Small intestine (tissue), 7 donors: ENCODE results near the gene VSIG2. TPM values are rescaled to one million over a fixed set of nuclear protein-coding genes. Genes with fewer than 3 reads are reported as not detected.

ENCODE experiments used
- DNase-seq, 2 donors: peaks; one replicate each; pipeline versions ENCODE4 v3.0.0 to v3.0.0-alpha.2; 2013
- FAIRE-seq: peaks from 2 replicates; lab custom pipeline; 2012; peaks lifted over from hg19 to GRCh38; lab: Jason Lieb, UNC
- H3K27ac ChIP-seq, 3 donors: one replicate each; pipeline ENCODE4 v1.5.1; 2013; ENCODE audit warnings: low read length in 2 of 3, mild to moderate bottlenecking in 2 of 3, control low read depth in 1 of 3, inconsistent platforms in 1 of 3, low read depth in 1 of 3, moderate library complexity in 1 of 3
- H3K27me3 ChIP-seq, 3 donors: one replicate each; pipeline ENCODE4 v1.6.1; 2013; ENCODE audit warnings: low read length in 3 of 3, inconsistent platforms in 1 of 3; ENCODE audit not compliant: control insufficient read depth in 3 of 3, insufficient read depth in 3 of 3
- H3K36me3 ChIP-seq, 3 donors: one replicate each; pipeline ENCODE4 v1.6.1; 2013; ENCODE audit warnings: low read length in 3 of 3, inconsistent platforms in 1 of 3, low read depth in 1 of 3, mild to moderate bottlenecking in 1 of 3, moderate library complexity in 1 of 3; ENCODE audit not compliant: control insufficient read depth in 3 of 3, insufficient read depth in 2 of 3
- H3K4me1 ChIP-seq, 3 donors: one replicate each; pipeline ENCODE4 v1.6.1; 2013; ENCODE audit warnings: low read length in 2 of 3, inconsistent platforms in 1 of 3, low read depth in 1 of 3, mild to moderate bottlenecking in 1 of 3, moderate library complexity in 1 of 3; ENCODE audit not compliant: control insufficient read depth in 3 of 3, insufficient read depth in 2 of 3
- H3K4me3 ChIP-seq, 3 donors: one replicate each; pipeline ENCODE4 v1.5.1; 2013; ENCODE audit warnings: low read length in 3 of 3, control low read depth in 1 of 3, inconsistent platforms in 1 of 3, low read depth in 1 of 3, mild to moderate bottlenecking in 1 of 3, moderate library complexity in 1 of 3
- H3K9me3 ChIP-seq, 2 donors: one replicate each; pipeline ENCODE4 v1.6.1; 2013; ENCODE audit warnings: low read depth in 1 of 2, low read length in 1 of 2; ENCODE audit not compliant: control insufficient read depth in 2 of 2, insufficient read depth in 1 of 2
- WGBS, 3 donors: extraction: QIAGEN DNeasy Blood & Tissue Kit; methylation state at CpG; one replicate each; pipeline ENCODE4 v1.1.7; 2013; 5-methylcytosine and 5-hydroxymethylcytosine counted together
- polyA plus RNA-seq, 4 donors: library from polyadenylated mRNA; stranded (reverse) in 3 of 4; unstranded in 1 of 4; fragments of 200-250 nt in 3 of 4; fragments of 120-200 nt in 1 of 4; gene quantifications; one replicate each; pipeline versions ENCODE4 v1.2.1 to v1.2.3, GENCODE V29; 2013
- donor health status: healthy with polysubstance abuse.
- donor health status: control.
- donor health status: control.
- donor health status: Bipolar disorder and iron deficiency.
- donor health status: healthy.

VSIG2 gene
- polyA plus RNA-seq, 4 donors = 0.91 to 6.4 TPM; not detected in 2

GRCh38 chr11:124717786-124718651 lies 34.0 kb downstream of the VSIG2 start:
- FAIRE-seq = no peak
- Histone ChIP-seq H3K27ac (no peak overlapping the region), H3K4me3 (peak overlapping the region in 2 of 3 donors; percentile 4 to 13), H3K9me3 (no peaks in the 10 kb centered on the region), H3K4me1 (peaks cover 0 to 4% (median 2%) of the 10 kb centered on the region in 3 donors), H3K36me3 (no peaks in the 10 kb centered on the region), H3K27me3 (peaks cover 0 to 70% (median 15%) of the 10 kb centered on the region in 3 donors)
- 1% methylated on average over 39 to 45 of the region's 45 CpGs for WGBS, 3 donors
- peak in 1 of 2 donors; percentile 35 for DNase-seq

GRCh38 chr11:124717421-124717785 lies 34.7 kb downstream of the VSIG2 start:
- no peaks in the 10 kb centered on the region for H3K36me3 ChIP-seq
- DNase-seq (no peak), FAIRE-seq (no peak)
- no peaks in the 10 kb centered on the region for H3K9me3 ChIP-seq
- WGBS, 3 donors = 47 to 49% (median 47%) methylated on average over 7 of the region's 7 CpGs
- no peak overlapping the region for H3K27ac ChIP-seq
- H3K27me3 ChIP-seq = peaks cover 0 to 64% (median 15%) of the 10 kb centered on the region in 3 donors
- peaks cover 0 to 4% (median 2%) of the 10 kb centered on the region in 3 donors for H3K4me1 ChIP-seq
- no peak overlapping the region for H3K4me3 ChIP-seq

GRCh38 chr11:124716591-124716990 lies 35.5 kb downstream of the VSIG2 start:
- no peaks in the 10 kb centered on the region for H3K36me3 ChIP-seq
- WGBS, 3 donors = 58 to 74% (median 65%) methylated on average over 3 of the region's 3 CpGs
- H3K4me3 ChIP-seq = no peak overlapping the region
- no peak for FAIRE-seq
- no peak for DNase-seq
- no peaks in the 10 kb centered on the region for H3K9me3 ChIP-seq
- H3K27me3 ChIP-seq = peaks cover 0 to 57% (median 12%) of the 10 kb centered on the region in 3 donors
- no peak overlapping the region for H3K27ac ChIP-seq
- H3K4me1 ChIP-seq = peaks cover 0 to 4% (median 2%) of the 10 kb centered on the region in 3 donors

GRCh38 chr11:124712392-124712791 lies 39.7 kb downstream of the VSIG2 start:
- no peak overlapping the region for H3K4me3 ChIP-seq
- H3K27me3 ChIP-seq = peaks cover 0 to 19% (median 2%) of the 10 kb centered on the region in 3 donors
- no peak overlapping the region for H3K27ac ChIP-seq
- 25 to 59% (median 52%) methylated on average over 3 of the region's 3 CpGs for WGBS, 3 donors
- FAIRE-seq = no peak
- H3K9me3 ChIP-seq = peaks cover 0 to 9% of the 10 kb centered on the region in 2 donors
- H3K36me3 ChIP-seq = no peaks in the 10 kb centered on the region
- H3K4me1 ChIP-seq = no peaks in the 10 kb centered on the region
- DNase-seq = peak in 1 of 2 donors; percentile 22

- Histone ChIP-seq H3K27ac (no peak overlapping the region), H3K27me3 (peaks cover 0 to 5% (median 2%) of the 10 kb centered on the region in 3 donors), H3K9me3 (peaks cover 0 to 14% of the 10 kb centered on the region in 2 donors), H3K4me3 (no peak overlapping the region), H3K4me1 (no peaks in the 10 kb centered on the region), H3K36me3 (no peaks in the 10 kb centered on the region)
- FAIRE-seq (no peak), DNase-seq (no peak)
- WGBS, 3 donors = 82 to 89% (median 89%) methylated on average over 4 of the region's 4 CpGs
These were observed 44.2 kb downstream of the VSIG2 start for GRCh38 chr11:124707829-124708228.

- H3K27ac ChIP-seq = no peak overlapping the region
- FAIRE-seq (no peak), DNase-seq (no peak)
- no peaks in the 10 kb centered on the region for H3K36me3 ChIP-seq
- H3K9me3 ChIP-seq = peaks cover 0 to 9% of the 10 kb centered on the region in 2 donors
- H3K27me3 ChIP-seq = peaks cover 0 to 6% (median 2%) of the 10 kb centered on the region in 3 donors
- H3K4me1 ChIP-seq = no peaks in the 10 kb centered on the region
- no peak overlapping the region for H3K4me3 ChIP-seq
These were observed 52.0 kb downstream of the VSIG2 start for GRCh38 chr11:124700028-124700427.

GRCh38 chr11:124699547-124699946 lies 52.5 kb downstream of the VSIG2 start:
- H3K4me3 ChIP-seq = no peak overlapping the region
- FAIRE-seq (no peak), DNase-seq (no peak)
- no peaks in the 10 kb centered on the region for H3K4me1 ChIP-seq
- H3K27ac ChIP-seq = no peak overlapping the region
- peaks cover 0 to 6% (median 2%) of the 10 kb centered on the region in 3 donors for H3K27me3 ChIP-seq
- peaks cover 0 to 9% of the 10 kb centered on the region in 2 donors for H3K9me3 ChIP-seq
- H3K36me3 ChIP-seq = no peaks in the 10 kb centered on the region
- 79 to 89% (median 86%) methylated on average over 1 of the region's 1 CpG for WGBS, 3 donors
